RCC 7860 (cell line): ENCODE measurements around the gene MDN1.
"Not testable (repeated sequence)": the region's sequence is repeated elsewhere in the genome, so short reads cannot be mapped to it uniquely, and the experiment has no call there.

ENCODE experiments used
- DNase-seq: peaks from one replicate; pipeline ENCODE4 v3.0.0-alpha.2; 2015; ENCODE audit warnings: low spot score
- FAIRE-seq: peaks from 2 replicates; lab custom pipeline; 2012; peaks lifted over from hg19 to GRCh38; lab: Jason Lieb, UNC

Gene MDN1, protein sequence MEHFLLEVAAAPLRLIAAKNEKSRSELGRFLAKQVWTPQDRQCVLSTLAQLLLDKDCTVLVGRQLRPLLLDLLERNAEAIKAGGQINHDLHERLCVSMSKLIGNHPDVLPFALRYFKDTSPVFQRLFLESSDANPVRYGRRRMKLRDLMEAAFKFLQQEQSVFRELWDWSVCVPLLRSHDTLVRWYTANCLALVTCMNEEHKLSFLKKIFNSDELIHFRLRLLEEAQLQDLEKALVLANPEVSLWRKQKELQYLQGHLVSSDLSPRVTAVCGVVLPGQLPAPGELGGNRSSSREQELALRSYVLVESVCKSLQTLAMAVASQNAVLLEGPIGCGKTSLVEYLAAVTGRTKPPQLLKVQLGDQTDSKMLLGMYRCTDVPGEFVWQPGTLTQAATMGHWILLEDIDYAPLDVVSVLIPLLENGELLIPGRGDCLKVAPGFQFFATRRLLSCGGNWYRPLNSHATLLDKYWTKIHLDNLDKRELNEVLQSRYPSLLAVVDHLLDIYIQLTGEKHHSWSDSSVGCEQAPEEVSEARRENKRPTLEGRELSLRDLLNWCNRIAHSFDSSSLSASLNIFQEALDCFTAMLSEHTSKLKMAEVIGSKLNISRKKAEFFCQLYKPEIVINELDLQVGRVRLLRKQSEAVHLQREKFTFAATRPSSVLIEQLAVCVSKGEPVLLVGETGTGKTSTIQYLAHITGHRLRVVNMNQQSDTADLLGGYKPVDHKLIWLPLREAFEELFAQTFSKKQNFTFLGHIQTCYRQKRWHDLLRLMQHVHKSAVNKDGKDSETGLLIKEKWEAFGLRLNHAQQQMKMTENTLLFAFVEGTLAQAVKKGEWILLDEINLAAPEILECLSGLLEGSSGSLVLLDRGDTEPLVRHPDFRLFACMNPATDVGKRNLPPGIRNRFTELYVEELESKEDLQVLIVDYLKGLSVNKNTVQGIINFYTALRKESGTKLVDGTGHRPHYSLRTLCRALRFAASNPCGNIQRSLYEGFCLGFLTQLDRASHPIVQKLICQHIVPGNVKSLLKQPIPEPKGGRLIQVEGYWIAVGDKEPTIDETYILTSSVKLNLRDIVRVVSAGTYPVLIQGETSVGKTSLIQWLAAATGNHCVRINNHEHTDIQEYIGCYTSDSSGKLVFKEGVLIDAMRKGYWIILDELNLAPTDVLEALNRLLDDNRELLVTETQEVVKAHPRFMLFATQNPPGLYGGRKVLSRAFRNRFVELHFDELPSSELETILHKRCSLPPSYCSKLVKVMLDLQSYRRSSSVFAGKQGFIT (N-terminal part only)

DNA sequence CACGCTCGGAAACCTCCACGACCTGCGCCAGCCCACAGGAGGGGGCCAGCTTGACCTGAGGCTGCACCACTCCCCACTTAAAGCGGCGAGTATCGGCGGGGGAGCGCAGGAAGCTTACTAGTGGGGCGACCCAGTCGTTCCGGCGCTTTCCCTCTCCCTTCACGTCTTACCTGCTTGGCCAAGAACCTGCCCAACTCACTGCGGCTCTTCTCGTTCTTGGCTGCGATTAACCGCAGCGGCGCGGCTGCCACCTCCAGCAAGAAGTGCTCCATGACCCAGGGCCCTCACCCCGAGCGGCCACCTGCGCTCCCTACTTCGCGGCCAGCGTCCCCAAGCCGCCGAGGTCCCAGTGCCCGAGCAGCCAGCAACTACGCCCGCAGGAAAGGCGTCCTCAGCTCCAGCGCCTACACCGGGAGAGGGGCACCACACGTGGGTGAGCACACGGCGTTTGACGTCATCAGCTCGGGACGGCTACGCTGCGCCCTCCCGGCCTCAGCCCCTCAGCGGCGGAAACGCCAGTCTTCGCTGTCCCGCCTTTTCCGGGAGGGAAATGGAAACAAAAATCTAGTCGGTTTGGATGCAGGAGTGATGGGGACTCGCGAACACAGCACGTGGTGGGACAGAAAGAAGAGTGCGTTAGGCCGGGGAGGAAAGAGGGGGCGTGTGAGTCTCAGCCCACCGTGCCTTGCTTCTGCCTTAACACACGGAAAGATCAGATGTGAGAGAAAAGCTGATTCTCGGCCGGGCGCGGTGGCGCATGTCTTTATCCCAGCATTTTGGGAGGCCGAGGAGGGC is at the start of gene MDN1:
MDN1 (minus strand) TSS at position 459 of the 795 bp plus-strand sequence; CDS start at position 272, 187 bp downstream.
- FAIRE-seq (peak; percentile 53), DNase-seq (peak; percentile 77)

DNA sequence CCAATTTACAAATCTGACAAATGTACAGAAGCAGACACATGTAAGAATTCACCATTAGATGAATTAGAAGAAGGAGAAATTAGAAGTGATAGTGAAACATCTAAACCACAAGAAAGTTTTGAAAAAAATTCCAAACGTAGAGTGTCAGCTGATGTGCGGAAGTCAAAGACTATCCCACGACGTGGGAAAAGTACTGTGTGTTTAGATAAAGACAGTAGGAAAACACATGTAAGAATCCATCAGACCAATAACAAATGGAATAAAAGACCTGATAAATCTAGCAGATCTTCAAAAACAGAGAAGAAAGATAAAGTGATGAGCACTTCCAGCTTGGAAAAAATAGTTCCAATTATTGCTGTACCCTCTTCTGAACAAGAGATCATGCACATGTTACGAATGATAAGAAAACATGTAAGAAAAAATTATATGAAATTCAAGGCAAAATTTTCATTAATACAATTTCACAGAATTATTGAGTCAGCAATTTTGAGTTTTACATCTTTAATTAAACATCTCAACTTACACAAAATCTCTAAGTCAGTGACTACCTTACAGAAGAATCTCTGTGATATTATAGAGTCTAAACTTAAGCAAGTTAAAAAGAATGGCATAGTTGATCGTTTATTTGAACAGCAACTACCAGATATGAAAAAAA is 46.6 kb upstream of the MDN1 start:
- FAIRE-seq: no peak

DNA sequence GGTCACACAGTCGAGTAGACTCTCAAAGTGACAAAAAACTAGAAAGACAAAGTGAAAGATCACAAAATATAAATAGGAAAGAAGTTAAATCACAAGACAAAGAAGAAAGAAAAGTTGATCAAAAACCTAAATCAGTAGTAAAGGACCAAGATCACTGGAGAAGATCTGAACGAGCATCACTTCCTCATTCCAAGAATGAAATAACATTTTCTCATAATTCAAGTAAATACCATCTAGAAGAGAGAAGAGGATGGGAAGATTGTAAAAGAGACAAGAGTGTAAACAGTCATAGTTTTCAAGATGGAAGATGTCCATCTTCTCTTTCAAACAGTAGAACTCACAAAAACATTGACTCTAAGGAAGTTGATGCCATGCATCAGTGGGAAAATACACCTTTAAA is 43.1 kb upstream of the MDN1 start:
- DNase-seq (no peak), FAIRE-seq (no peak)

More for the DNA sequence above, 46.6 kb upstream of the MDN1 start:
- no peak for DNase-seq

DNA sequence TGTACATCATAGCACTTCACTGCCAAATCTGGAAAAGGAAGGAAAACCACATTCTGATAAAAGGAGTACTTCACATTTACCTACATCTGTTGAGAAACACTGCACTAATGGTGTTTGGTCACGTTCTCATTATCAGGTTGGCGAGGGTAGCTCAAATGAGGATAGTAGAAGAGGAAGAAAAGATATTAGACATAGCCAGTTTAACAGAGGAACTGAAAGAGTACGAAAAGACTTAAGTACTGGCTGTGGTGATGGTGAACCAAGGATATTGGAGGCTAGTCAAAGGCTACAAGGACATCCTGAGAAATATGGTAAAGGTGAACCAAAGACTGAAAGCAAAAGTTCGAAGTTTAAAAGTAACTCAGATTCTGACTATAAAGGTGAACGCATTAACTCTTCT is 42.7 kb upstream of the MDN1 start:
- DNase-seq: no peak
- no peak for FAIRE-seq

DNA sequence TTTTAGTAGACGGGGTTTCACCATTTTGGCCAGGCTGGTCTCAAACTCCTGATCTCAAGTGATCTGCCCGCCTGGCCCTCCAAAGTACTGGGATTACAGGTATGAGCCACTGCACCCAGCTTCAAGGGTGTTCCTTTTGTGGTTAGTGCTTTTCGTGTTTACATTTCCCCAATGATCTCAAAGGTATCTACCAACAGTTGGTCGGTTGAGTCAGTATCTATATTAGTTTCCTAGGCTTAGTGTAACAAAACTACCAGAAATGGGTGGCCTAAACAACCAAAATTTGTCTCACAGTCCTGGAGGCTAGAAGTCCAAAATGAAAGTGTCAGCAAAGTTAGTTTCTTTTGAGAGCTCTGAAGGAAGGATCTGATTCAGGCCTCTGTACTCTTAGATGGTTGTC is 40.1 kb upstream of the MDN1 start:
- DNase-seq: no peak
- FAIRE-seq: no peak

DNA sequence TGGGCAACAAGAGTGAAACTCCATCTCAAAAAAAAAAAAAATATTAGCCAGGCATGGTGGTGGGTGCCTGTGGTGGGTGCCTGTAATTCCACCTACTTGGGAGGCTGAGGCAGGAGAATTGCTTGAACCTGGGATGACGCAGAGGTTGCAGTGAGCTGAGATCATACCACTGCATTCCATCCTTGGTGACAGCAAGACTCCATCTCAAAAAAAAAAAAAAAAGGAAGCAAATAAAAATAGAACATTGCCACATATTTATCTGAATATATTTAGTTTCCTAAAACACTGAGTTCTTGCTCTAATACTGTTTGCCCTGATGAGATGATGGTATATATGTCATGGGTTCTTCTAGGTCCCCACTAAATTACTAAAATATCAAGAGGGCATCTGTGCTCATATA is 38.4 kb upstream of the MDN1 start:
- no peak for DNase-seq
- FAIRE-seq: no peak

DNA sequence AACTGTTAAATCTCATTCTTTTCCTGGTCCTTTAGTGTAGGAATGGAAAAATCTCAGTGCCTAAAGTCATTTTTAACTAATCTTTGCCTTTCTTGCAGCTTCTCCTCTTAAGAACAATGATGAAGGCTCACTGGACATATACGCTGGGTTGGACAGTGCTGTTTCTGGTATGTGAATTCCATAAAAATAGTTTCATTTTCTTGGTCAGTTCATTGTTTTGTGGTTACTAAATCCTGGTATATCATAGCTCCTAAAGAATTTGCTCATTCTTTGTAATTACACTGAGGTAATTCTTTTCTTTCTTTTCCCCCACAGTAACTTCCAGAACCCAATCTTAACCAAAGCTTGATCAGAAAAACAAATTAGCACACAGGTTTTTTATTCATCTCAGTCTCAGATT is 33.5 kb upstream of the MDN1 start:
- FAIRE-seq (no peak), DNase-seq (no peak)

DNA sequence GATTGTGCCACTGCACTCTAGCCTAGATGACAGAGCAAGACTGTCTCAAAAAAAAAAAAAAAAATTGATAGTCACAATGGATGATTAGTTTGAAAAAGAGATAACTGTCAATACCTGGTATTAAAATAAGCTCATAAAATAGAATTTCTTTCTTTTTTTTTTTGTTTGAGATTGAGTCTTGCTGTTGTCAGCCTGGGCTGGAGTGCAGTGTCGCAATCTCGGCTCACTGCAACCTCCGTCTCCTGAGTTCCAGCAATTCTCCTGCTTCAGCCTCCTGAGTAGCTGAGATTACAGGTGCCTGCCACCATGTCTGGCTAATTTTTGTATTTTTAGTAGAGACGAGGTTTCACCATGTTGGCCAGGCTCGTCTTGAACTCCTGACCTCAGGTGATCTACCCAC is 27.9 kb upstream of the MDN1 start:
- DNase-seq, FAIRE-seq: not testable (repeated sequence)

DNA sequence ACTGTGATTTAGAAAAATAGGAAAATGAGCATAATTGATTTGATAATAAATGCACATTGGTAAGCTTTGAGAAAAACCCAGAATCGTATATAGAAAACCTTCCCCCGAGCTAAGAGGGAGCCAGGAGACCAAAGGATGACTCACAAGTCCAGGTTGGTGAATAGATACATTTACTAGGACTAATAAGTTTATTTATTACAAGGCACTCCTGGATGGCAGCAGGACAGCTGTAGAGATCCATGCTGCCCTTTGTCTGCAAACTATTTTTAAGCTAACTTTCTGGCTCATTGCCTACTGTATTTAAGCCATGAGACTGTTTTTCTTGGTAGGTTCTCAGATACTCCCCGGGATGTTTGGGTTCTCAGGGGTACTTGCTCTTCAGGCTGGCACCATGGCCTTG is 23.5 kb upstream of the MDN1 start:
- DNase-seq (no peak), FAIRE-seq (no peak)

DNA sequence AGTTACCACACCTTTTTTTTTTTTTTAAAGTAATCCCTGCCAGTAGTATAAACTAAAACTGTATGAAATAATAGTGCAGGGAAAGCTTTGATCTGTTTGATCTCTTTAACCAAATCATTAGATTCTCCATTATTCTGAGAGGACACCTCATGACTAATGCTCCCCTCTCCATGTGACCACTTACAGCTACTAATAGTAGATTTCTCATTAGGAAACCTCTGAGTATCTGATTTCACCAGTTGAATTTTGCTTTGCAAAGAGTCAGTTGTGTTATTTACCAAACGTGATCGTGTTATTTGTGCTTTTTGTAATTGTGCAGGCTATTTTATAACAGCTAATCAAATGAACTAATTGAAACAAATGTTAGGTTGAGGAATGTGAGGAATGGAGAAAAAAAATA is 22.6 kb upstream of the MDN1 start:
- FAIRE-seq: no peak
- no peak for DNase-seq

DNA sequence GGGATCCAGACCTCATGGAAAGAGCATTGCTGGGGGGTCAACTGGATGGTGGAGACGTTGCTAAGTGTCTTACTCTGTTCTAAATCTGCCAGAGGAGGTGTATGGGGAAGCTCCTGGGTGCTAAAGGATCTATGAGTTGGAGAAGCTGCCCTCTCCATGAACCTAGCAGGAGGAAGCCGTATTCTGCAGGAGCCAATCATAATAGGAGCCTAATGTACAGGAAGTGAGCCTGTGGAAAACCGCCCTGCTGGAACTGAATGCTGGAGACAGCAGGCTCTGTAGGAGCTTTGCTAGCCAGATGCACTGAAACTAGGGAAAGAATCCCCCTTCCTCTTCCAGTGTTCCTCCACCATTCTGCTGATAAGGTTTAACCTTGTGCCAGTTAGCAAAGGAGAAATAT is 20.9 kb upstream of the MDN1 start:
- FAIRE-seq (no peak), DNase-seq (peak; percentile 17)

DNA sequence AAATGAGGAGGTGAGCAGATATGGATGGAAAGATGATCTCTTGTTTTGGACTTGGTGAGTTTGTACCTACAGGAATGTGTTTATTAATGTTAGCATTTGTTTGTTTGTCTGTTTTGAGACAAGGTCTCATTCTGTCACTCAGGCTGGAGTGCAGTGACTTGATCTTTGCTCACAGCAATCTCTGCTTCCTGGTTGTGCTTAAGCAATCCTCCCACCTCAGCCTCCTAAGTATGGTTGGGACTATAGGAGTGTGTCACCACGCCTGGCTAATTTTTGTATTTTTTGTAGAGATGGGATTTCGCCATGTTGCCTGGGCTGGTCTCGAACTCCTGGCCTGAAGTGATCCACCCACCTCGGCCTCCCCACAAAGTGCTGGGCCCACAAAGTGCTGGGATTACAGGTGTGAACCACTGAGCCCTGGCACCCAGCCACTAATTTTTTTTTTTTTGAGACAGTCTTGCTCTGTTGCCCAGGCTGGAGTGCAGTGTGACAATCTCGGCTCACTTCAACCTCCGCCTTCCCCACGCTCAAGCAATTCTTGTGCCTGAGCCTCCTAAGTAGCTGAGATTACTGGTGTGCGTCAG is 17.1 kb upstream of the MDN1 start:
- DNase-seq (no peak), FAIRE-seq (no peak)

DNA sequence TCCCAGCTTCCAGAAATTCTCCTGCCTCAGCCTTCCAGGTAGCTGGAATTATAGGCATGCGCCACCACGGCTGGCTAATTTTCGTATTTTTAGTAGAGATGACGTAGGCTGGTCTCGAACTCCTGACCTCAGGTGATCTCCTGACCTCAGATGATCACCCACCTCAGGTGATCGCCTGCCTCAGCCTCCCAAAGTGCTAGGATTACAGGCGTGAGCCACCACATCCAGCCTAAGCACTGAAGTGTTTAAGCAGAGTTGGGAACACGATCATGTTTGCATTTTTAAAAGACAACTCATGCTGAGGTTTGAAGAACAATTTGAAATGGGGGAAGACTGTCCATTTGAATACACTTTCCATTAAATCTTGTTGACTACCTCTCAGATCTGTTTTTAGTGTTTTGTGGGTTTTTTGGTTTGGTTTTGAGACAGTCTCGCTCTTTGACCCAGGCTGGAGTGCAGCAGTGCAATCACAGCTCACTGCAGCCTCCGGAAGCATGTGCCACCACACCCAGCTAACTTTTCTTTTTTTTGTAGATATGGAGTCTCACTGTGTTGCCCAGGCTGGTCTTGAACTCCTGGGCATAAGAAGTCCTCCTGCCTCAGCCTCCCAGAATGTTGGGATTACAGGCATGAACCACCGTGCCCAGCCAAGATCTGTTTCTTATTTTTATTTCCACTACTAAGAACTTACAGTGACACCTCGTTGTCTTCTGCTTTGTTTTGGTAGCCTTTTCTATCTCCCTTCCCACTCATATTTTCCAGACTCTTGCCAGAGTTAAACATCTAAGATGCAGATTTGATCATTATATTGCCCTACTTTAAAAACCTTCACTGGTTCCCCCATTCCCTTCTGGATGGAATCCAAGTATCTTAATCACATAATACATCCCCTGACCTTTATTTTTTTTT is 15.5 kb upstream of the MDN1 start:
- FAIRE-seq (no peak), DNase-seq (no peak)

DNA sequence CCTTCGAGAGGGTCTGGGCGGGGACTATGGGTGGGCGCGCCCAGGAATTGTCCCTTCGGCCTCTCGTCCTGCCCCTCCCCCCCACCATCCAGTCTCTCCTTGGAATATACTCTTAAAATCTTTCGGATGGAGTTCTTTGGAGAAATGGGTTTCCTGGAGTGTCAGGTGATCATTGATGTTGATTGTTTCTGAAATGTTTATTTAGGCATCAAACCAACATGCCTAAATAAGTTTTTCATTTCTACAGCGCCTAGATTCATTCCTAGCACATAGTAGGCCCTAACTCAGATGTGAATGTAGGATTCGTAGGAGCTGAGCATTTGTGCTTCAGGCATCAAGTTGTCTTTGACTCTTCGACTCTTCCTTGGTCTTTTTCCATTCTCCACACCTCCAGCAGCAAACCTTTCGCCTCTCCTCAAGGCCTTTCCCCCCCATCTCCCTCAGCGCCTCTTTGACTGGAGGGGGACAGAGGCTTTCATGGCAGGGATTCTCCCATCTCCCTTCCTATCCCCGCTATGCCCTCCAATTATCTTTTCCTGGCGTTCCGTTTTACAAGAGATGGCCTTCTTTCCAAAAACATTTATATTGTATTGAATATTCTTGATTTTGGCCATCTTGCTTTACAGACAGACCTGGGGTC is 10.7 kb upstream of the MDN1 start:
- no peak for DNase-seq
- no peak for FAIRE-seq

DNA sequence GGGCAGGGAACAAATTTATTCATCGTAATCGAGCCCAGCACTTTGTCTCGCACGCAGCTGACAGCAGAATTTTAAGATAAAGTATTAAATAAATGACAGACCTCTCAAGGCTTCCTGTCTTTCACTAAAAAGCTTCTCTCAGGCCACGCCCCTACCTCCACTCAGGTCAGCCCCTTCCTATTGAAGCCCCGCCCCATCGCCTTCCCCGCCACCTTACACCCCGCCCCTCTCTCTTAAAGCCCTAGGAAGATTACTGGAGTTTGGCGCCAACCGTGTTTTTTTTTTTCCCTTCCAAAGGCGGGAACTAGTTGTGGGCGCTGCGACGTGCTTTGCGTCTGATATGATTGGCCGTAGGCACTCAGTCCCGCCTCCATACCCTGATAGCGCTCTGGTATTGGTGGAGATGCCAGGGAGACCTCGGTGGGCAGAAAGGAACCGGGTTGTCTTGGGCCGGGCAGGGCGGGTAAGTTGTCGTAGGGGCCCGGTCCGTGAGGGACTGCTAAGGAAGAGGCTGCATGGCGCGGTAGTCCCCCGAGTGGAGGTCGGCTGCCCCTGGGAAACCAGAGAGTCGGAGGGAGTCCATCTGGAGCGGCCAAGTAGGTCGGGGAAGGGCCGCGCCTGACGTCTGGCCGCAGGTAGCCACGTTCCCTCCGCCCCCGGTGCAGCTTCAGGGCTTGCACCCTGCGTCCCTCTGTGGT is 10.0 kb upstream of the MDN1 start, which contains the start of gene CASP8AP2:
CASP8AP2 (plus strand) TSS at position 409 of the 698 bp plus-strand sequence.
- FAIRE-seq (peak; percentile 92), DNase-seq (peak; percentile 96)

DNA sequence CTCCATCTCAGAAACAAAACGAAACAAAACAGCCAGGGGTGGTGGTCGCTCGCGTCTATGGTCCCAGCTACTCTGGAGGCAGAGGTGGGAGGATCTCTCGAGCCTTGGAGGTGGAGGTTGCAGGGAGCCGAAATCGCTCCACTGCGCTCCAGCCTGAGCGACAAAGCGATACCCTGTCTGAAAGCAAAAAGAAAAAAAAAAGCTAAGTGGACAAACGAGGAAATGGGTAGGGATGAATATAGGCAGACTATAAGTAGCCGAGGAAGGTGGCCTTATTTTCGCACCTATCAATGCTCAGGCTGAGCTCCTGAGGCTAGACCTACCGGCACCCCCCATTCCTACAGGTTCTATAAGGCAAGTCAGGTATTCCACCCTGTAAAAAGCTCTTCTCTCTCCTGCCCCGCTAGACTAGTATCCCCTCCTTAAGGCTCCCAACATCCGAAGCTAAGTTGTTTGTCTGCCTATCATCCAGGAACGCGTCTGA is 9.4 kb upstream of the MDN1 start:
- no peak for FAIRE-seq
- peak; percentile 10 for DNase-seq

DNA sequence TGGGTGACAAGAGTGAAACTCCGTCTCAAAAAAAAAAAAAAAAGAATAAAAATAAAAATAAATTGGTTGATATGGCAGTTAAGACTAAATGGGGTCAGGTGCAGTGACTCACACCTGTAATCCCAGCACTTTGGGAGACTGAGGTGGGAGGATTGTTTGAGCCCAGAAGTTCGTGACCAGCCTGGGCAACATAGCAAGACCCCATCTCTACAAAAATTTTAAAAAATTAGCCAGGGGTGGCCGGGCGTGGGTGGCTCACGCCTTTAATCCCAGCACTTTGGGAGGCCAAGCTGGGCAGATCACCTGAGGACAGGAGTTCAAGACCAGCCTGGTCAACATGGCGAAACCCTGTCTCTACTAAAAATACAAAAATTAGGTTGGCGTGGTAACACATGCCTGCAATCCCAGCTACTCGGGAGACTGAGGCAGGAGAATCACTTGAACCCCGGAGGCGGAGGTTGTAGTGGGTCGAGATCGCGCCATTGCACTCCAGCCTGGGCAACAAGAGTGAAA is 8.9 kb upstream of the MDN1 start:
- FAIRE-seq, DNase-seq: not testable (repeated sequence)
